Measurements from ENCODE around the gene UGGT2.

DNA sequence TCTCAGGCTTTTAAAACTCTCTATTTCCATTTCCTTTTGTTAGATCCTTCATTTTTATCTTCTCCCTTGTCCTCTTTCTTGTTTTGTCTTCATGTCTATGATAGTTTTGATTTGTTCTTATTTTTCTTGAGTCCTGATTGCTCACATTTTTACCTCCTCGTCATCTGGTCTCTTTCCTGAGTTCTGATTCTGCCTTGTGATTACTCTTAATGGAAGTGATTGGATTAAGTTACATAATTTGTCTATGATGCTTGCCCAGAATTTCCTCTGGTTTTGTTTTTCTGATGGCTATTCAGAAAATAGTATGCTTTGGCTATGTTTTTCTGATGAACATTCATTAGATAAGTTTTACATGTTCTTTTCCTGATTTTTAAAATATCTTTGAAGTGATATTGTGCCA, 273.7 kb downstream of the UGGT2 start:
- TF ChIP-seq, protein P1, sequence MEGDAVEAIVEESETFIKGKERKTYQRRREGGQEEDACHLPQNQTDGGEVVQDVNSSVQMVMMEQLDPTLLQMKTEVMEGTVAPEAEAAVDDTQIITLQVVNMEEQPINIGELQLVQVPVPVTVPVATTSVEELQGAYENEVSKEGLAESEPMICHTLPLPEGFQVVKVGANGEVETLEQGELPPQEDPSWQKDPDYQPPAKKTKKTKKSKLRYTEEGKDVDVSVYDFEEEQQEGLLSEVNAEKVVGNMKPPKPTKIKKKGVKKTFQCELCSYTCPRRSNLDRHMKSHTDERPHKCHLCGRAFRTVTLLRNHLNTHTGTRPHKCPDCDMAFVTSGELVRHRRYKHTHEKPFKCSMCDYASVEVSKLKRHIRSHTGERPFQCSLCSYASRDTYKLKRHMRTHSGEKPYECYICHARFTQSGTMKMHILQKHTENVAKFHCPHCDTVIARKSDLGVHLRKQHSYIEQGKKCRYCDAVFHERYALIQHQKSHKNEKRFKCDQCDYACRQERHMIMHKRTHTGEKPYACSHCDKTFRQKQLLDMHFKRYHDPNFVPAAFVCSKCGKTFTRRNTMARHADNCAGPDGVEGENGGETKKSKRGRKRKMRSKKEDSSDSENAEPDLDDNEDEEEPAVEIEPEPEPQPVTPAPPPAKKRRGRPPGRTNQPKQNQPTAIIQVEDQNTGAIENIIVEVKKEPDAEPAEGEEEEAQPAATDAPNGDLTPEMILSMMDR (IDR thresholded peaks at IDR 0.05) = no peak
- TF ChIP-seq POLR2A (IDR thresholded peaks at IDR 0.05) = no peak
